Mononuclear cell (primary cell): ENCODE results near the gene PHEX. TPM values are rescaled to one million over a fixed set of nuclear protein-coding genes. Genes with fewer than 3 reads are reported as not detected.

Experiments used
- H3K27me3 ChIP-seq: 2 replicates; pipeline ENCODE4 v1.6.0; 2011; ENCODE audit warnings: low read length, control low read depth; ENCODE audit not compliant: insufficient read depth
- H3K4me1 ChIP-seq: 2 replicates; pipeline ENCODE4 v1.5.1; 2011; ENCODE audit warnings: mild to moderate bottlenecking, low read length, control low read depth; ENCODE audit not compliant: insufficient read depth
- H3K4me3 ChIP-seq: 2 replicates; pipeline ENCODE4 v1.5.1; 2011; ENCODE audit warnings: mild to moderate bottlenecking, low read length, moderate library complexity
- H3K9me3 ChIP-seq: 2 replicates; pipeline ENCODE4 v1.5.1; 2011; ENCODE audit warnings: low read depth, mild to moderate bottlenecking, control low read depth, low read length
- total RNA-seq: library from RNA; depleted of rRNA; stranded (reverse); fragments of >200 nt; gene quantifications from one replicate; pipeline ENCODE4 v1.2.3, GENCODE V29; 2012

The PHEX gene
- 1.9 TPM for total RNA-seq

GRCh38 chrX:22032084-22032483, at the start of gene PHEX:
TSS of gene PHEX (plus strand) at chrX:22032325. CDS start at chrX:22033006, 681 bp downstream.
- H3K4me3 ChIP-seq, result no peak within 1 kb of the TSS
- no peaks in the 10 kb centered on the region for H3K4me1 ChIP-seq
- H3K27me3 ChIP-seq, result no peaks in the 10 kb centered on the region
- H3K9me3 ChIP-seq, result no peaks in the 10 kb centered on the region

DNA sequence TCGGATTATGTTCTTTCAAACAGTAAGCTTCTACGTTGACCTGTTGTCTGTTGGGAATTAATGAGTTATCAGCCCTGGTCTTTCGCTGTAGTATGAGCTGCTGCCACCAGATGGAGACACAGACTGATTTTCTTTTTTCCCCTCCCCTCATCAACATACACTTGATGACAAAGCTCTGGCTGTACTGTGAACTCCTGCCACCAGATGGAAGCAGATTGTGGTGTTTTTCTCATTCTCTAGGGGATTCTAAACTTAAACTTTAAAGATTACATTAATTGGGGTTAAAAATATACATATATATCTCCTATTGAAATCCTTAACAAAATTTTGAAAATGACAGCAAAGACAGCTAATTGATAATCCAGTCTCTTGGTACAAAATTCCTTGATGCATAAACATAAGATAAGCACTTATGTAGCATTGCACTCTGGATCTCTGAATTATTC, 46.8 kb upstream of the PHEX start:
- no peaks in the 10 kb centered on the region for H3K4me1 ChIP-seq
- H3K4me3 ChIP-seq, result no peak overlapping the region
- H3K27me3 ChIP-seq, result no peaks in the 10 kb centered on the region
- H3K9me3 ChIP-seq, result no peaks in the 10 kb centered on the region

- no peak overlapping the region for H3K4me3 ChIP-seq
- H3K27me3 ChIP-seq, result no peaks in the 10 kb centered on the region
- H3K9me3 ChIP-seq, result no peaks in the 10 kb centered on the region
- H3K4me1 ChIP-seq, result peaks cover 4% of the 10 kb centered on the region
Observed at GRCh38 chrX:21986596-21986995, 45.5 kb upstream of the PHEX start.

- no peak overlapping the region for H3K4me3 ChIP-seq
- H3K27me3 ChIP-seq, result no peaks in the 10 kb centered on the region
- H3K9me3 ChIP-seq, result no peaks in the 10 kb centered on the region
- H3K4me1 ChIP-seq, result peaks cover 24% of the 10 kb centered on the region
Observed at GRCh38 chrX:21989384-21989783, 42.7 kb upstream of the PHEX start.

DNA sequence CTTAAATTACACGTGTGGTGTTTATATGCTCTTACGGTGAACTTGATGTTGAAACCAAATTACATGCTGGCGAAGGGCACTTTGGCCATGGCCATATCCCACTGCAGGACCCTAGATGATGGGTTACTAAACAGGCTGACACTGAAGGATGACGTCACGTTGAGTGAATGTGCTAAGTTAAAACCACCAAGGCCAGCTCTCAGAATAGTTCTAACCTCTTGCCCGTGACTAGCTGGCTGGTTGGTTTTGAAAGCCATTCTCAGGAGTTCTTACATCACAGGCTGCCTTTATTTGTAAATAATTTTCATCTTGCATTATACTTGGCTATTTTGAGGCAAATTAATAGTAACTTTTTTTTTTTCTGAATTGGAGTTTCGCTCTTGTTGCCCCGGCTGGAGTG, 41.3 kb upstream of the PHEX start:
- Histone ChIP-seq H3K9me3 (no peaks in the 10 kb centered on the region), H3K4me3 (no peak overlapping the region), H3K4me1 (peaks cover 34% of the 10 kb centered on the region), H3K27me3 (no peaks in the 10 kb centered on the region)

GRCh38 chrX:21991504-21991903, 40.6 kb upstream of the PHEX start:
- Histone ChIP-seq H3K4me3 (no peak overlapping the region), H3K4me1 (peaks cover 40% of the 10 kb centered on the region), H3K27me3 (no peaks in the 10 kb centered on the region), H3K9me3 (no peaks in the 10 kb centered on the region)

DNA sequence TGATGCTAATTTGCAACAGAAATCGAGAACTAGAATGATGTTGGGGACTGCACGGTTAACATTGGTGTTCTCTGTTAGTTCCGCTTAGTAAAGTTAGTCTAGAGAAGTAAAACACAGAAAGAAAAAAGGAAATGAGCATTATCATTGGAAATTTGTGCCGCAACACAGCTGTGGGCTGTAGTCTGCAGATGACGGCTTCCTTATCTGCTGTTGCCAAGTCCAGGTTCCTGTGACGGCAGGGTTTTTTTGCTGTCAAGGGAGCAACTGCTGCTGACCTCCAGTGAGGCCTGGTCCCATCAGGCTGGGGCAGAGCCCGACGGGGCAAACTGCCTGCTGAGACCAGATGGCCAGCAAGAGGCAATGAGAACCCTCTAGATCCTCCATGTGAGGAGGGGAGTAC, 38.9 kb upstream of the PHEX start:
- no peaks in the 10 kb centered on the region for H3K27me3 ChIP-seq
- peaks cover 50% of the 10 kb centered on the region for H3K4me1 ChIP-seq
- H3K9me3 ChIP-seq, result no peaks in the 10 kb centered on the region
- H3K4me3 ChIP-seq, result no peak overlapping the region

DNA sequence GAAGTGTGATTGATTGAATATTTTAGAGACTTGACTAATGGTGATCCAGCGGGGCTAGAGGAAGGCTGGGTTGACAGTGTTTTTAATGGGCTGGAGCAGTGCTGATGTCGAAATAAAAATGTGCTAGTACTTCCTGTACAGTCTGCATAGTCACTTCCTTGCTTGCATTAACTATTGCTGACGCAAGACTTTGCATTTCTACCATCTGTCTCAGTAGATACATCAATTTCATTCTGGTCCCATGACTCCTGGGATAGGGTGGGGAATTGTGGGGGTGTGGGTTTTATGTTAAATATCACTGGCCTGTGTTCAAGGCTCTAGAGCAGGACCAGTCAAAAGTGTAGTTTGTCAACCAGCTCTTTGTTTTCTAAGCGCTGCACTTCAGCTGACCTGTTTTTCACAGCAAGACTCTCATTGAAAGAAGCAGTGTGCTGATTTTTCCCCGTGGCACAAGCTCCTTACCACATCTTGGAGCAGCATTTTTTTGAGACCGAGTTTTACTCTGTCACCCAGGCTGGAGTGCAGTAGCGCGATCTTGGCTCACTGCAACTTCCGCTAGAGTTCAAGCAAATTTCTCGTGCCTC, 35.2 kb upstream of the PHEX start:
- no peaks in the 10 kb centered on the region for H3K9me3 ChIP-seq
- no peak overlapping the region for H3K4me3 ChIP-seq
- peaks cover 44% of the 10 kb centered on the region for H3K4me1 ChIP-seq
- no peaks in the 10 kb centered on the region for H3K27me3 ChIP-seq

DNA sequence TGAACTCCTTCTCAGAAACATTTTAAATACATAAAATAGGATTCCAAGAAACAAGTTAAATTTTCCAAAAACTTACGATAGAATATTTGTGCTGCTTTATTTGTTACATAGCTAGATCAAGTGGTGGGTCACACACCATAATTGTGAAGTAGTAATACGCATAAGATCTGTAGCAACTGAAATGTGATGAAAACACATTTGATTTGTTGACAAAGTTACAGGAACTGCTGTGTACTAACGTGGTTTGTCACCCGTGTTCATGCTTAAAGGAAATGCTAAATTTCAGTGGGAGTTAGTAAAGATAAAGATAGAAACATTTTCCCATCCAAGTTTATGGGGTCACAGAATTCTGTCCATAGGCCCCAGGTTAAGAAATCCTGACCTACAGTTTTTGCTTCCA, 34.1 kb upstream of the PHEX start:
- peaks cover 35% of the 10 kb centered on the region for H3K4me1 ChIP-seq
- no peaks in the 10 kb centered on the region for H3K9me3 ChIP-seq
- H3K4me3 ChIP-seq, result no peak overlapping the region
- no peaks in the 10 kb centered on the region for H3K27me3 ChIP-seq

DNA sequence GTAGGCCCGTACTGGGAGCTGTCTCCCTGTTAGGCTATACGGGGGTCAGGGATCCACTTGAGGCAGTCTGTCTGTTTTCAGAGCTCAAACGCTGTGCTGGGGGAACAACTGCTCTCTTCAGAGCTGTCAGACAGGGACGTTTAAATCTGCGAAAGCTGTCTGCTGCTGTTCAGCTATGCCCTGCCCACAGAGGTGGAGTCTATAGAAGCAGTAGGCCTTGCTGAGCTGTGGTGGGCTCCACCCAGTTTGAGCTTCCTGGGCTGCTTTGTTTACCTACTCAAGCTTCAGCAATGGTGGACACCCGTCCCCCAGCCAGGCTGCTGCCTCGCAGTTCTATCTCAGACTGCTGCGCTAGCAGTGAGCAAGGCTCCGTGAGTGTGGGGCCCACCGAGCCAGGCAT, 27.3 kb upstream of the PHEX start:
- no peaks in the 10 kb centered on the region for H3K4me1 ChIP-seq
- H3K4me3 ChIP-seq, result no peak overlapping the region
- H3K9me3 ChIP-seq, result no peaks in the 10 kb centered on the region
- no peaks in the 10 kb centered on the region for H3K27me3 ChIP-seq

GRCh38 chrX:22012051-22012450, 20.1 kb upstream of the PHEX start:
- Histone ChIP-seq H3K4me3 (no peak overlapping the region), H3K4me1 (no peaks in the 10 kb centered on the region), H3K9me3 (no peaks in the 10 kb centered on the region), H3K27me3 (no peaks in the 10 kb centered on the region)

GRCh38 chrX:22012931-22013330, 19.2 kb upstream of the PHEX start:
- no peaks in the 10 kb centered on the region for H3K9me3 ChIP-seq
- no peak overlapping the region for H3K4me3 ChIP-seq
- H3K27me3 ChIP-seq, result no peaks in the 10 kb centered on the region
- no peaks in the 10 kb centered on the region for H3K4me1 ChIP-seq

GRCh38 chrX:22015139-22015750, 16.9 kb upstream of the PHEX start:
- H3K4me3 ChIP-seq, result no peak overlapping the region
- H3K9me3 ChIP-seq, result no peaks in the 10 kb centered on the region
- H3K27me3 ChIP-seq, result no peaks in the 10 kb centered on the region
- H3K4me1 ChIP-seq, result no peaks in the 10 kb centered on the region

- Histone ChIP-seq H3K9me3 (no peaks in the 10 kb centered on the region), H3K4me3 (no peak overlapping the region), H3K4me1 (no peaks in the 10 kb centered on the region), H3K27me3 (no peaks in the 10 kb centered on the region)
Observed at GRCh38 chrX:22021751-22022324, 10.3 kb upstream of the PHEX start.

- Histone ChIP-seq H3K9me3 (no peaks in the 10 kb centered on the region), H3K27me3 (no peaks in the 10 kb centered on the region), H3K4me3 (no peak overlapping the region), H3K4me1 (no peaks in the 10 kb centered on the region)
Observed at GRCh38 chrX:22024577-22024976, 7.5 kb upstream of the PHEX start.

- no peaks in the 10 kb centered on the region for H3K4me1 ChIP-seq
- H3K9me3 ChIP-seq, result no peaks in the 10 kb centered on the region
- H3K27me3 ChIP-seq, result no peaks in the 10 kb centered on the region
- no peak overlapping the region for H3K4me3 ChIP-seq
Observed at GRCh38 chrX:22025751-22026150, 6.4 kb upstream of the PHEX start.
